ENCODE results near the gene MYOF.
"Not testable (repeated sequence)": the region's sequence is repeated elsewhere in the genome, so short reads cannot be mapped to it uniquely, and the experiment has no call there.

MYOF gene

DNA sequence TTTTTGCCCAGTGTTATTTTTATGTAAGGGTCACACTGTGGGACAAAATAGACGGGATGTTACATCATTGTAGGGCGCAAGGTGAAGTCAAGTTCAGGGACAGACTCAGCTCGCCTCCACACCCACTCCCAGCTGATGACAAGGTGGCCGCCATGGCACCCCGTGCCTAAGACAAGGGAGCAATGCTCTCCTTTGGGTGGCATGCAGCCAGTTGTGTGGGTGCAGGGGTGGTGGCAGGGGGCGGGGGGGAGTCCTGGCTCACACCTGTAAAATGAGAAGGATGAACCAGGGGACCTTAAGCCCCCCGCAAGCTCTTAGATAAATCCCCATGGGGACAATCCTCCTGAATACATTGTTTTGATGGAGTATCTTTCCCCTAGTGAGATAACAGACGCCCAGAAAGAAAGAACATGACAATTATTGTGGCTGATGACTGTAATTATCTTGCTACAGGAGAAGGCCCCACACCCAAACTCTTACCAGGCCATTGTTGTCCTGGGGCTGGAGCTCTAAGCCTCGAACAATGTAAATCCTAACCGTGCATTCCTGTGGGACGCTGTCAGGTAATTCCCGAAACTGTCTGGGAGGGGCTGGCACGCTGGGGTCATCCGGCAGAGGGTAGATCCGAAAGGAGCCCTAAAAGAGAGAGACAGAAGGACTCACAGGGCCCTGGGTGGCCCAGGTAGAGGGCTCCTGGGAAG lies 148.7 kb downstream of the MYOF start:
- POLR2A ChIA-PET, result no interaction called here
- TF ChIP-seq, protein P1, sequence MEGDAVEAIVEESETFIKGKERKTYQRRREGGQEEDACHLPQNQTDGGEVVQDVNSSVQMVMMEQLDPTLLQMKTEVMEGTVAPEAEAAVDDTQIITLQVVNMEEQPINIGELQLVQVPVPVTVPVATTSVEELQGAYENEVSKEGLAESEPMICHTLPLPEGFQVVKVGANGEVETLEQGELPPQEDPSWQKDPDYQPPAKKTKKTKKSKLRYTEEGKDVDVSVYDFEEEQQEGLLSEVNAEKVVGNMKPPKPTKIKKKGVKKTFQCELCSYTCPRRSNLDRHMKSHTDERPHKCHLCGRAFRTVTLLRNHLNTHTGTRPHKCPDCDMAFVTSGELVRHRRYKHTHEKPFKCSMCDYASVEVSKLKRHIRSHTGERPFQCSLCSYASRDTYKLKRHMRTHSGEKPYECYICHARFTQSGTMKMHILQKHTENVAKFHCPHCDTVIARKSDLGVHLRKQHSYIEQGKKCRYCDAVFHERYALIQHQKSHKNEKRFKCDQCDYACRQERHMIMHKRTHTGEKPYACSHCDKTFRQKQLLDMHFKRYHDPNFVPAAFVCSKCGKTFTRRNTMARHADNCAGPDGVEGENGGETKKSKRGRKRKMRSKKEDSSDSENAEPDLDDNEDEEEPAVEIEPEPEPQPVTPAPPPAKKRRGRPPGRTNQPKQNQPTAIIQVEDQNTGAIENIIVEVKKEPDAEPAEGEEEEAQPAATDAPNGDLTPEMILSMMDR (IDR thresholded peaks at IDR 0.05; ENCODE audit: control extremely low read depth, extremely low read depth, low read depth, missing control alignments), result no peak
- CTCF ChIA-PET, result no interaction called here
- no peak for DNase-seq (ENCODE audit: extremely low spot score)

DNA sequence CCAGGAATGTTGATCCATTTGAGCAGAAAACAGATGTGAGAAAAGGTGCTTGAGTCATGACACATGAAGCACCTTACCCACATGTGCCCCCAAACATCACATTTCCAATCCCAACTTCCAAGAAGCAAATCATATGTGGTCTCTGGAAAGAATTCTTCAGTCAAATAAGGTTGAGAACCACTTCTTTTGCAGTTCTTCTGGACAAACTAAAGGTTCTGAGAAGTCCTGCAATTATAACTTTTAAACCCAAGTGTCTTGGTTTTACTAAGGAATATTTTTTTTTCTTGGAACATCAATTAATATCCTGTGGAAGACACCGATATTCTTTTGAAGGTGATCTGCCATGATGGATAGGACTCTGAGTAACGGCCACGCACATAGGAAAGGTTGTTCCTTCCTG lies 151.3 kb downstream of the MYOF start:
- CTCF ChIA-PET, result no interaction called here
- no peak for DNase-seq (ENCODE audit: extremely low spot score)
- TF ChIP-seq, protein P1 (IDR thresholded peaks at IDR 0.05; ENCODE audit: control extremely low read depth, extremely low read depth, low read depth, missing control alignments), result no peak
- POLR2A ChIA-PET, result no interaction called here

DNA sequence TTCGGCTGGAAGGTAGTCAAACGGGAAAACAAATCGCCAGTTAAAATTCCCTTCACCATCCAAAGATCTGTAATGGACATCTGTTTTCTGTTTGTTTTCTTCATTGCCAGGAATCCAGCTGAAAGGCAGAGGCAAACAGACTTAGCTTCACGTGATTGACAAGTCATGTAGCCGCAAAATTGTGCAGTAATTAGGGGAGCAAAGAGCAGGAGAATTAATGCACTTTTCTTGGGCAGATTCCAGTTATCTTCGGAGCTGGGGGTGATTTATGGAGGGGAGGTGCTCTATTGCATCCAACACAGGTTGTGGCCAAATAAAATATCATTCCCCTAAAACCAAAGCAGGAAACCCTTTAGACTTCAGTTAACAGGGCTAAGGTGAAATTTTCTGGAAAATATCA lies 162.2 kb downstream of the MYOF start:
- ChIA-PET POLR2A (no interaction called here), CTCF (interaction anchor here (0.9 to 1.4 kb wide), 3 partner anchors 12 to 33 kb away, joined by 4 to 5 read pairs (median 4); no protein-coding TSS in a partner anchor)
- TF ChIP-seq, protein P1 (IDR thresholded peaks at IDR 0.05; ENCODE audit: control extremely low read depth, extremely low read depth, low read depth, missing control alignments), result no peak
- DNase-seq (ENCODE audit: extremely low spot score), result no peak

DNA sequence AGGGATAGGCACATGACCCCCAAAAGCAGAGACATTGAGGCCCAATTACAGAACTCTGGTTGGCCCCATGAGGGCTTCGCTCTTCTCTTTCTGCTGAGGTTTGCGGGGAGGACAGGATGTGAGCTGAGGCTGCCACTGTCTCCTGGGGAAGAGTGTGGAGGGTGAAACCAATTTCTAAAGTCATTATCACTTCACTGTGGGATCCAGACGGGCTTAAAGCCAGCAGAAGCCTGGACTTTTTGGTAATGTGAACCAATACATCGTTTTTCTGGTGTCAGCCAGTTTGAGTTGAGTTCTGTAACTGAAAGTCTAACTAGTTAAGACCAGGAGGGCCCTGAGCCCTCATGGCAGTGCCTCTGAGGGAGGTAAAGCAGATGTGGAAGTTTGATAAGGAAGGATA lies 163.0 kb downstream of the MYOF start:
- no peak for DNase-seq (ENCODE audit: extremely low spot score)
- TF ChIP-seq, protein P1 (IDR thresholded peaks at IDR 0.05; ENCODE audit: control extremely low read depth, extremely low read depth, low read depth, missing control alignments), result no peak
- ChIA-PET POLR2A (no interaction called here), CTCF (interaction anchor here (0.9 kb wide), 1 partner anchor 13 kb away, joined by 4 read pairs; no protein-coding TSS in a partner anchor)

DNA sequence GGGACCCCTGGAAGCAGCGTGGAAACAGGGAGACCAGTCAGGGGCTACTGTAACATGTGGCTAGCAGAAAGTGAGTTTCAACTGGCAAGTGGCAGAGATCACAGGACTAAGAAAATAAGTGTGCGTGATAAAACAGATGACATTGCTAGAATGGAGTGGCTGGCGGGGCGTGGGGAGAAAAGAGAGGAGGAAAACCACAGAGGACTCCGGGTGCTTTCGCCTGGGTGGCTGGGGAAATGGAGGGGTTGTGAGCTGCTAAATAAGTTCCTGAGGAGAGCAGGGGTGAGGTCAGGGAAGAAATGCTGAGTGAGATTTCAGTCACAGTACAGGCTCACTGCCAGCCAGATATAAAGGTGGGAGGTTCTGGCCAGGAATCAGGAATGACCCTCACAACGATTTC lies 166.9 kb downstream of the MYOF start:
- no peak for DNase-seq (ENCODE audit: extremely low spot score)
- TF ChIP-seq, protein P1 (IDR thresholded peaks at IDR 0.05; ENCODE audit: control extremely low read depth, extremely low read depth, low read depth, missing control alignments), result no peak
- CTCF ChIA-PET, result no interaction called here
- POLR2A ChIA-PET, result no interaction called here

DNA sequence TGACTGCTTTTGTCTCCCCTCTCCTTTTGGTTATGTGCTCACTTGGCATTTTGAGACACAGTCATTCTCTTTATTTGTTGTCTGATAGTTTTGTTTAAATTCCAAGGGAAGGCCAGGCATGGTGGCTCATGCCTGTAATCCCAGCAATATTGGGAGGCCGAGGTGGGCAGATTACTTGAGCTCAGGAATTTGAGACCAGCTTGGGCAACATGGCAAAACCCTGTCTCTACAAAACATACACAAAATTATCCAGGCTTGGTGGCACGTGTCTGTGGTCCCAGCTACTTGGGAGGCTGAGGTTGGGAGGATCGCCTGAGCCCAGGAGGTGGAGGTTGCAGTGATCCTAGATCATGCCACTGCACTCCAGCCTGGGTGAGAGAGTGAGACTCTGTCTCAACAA lies 167.5 kb downstream of the MYOF start:
- CTCF ChIA-PET; POLR2A ChIA-PET; DNase-seq (ENCODE audit: extremely low spot score): not testable (repeated sequence)

DNA sequence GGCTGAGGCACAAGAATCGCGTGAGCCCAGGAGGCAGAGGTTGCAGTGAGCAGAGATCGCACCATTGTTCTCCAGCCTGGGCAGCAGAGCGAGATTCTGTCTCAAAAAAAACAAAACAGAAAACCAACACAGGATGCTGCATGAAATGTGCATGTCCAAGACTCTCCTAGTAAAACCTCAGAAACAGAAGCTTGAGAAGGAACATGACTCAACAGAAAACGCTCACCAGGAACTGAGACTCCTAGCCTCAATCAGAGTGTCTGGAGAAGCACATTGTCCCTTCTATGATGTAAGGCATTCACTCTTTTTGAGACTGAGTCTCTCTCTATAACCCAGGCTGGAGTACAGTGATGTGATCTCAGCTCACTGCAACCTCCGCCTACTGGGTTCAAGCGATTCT lies 168.3 kb downstream of the MYOF start:
- peak; percentile 36 for DNase-seq (ENCODE audit: extremely low spot score)
- CTCF ChIA-PET, result no interaction called here
- TF ChIP-seq, protein P1 (IDR thresholded peaks at IDR 0.05; ENCODE audit: control extremely low read depth, extremely low read depth, low read depth, missing control alignments), result no peak
- POLR2A ChIA-PET, result no interaction called here

Data from GM10248 (cell line).